Embryonic facial prominence (tissue), 1 donor: ENCODE data around the gene SLC50A1.

Source experiments
- DNase-seq: peaks from one replicate; pipeline ENCODE4 v3.0.0-alpha.2; 2016; ENCODE audit errors: extremely low spot score

Gene SLC50A1

GRCh38 chr1:155184351-155184811, 48.7 kb downstream of the SLC50A1 start:
- no peak for DNase-seq

GRCh38 chr1:155184835-155185782, 49.5 kb downstream of the SLC50A1 start:
- no peak for DNase-seq

GRCh38 chr1:155185783-155186066, 50.1 kb downstream of the SLC50A1 start:
- DNase-seq, result no peak

- DNase-seq, result no peak
Observed at GRCh38 chr1:155186067-155186793, 50.6 kb downstream of the SLC50A1 start.

- DNase-seq, result no peak
Observed at GRCh38 chr1:155186794-155187455, 51.3 kb downstream of the SLC50A1 start.

GRCh38 chr1:155187456-155187891, 51.8 kb downstream of the SLC50A1 start:
- no peak for DNase-seq

- no peak for DNase-seq
Observed at GRCh38 chr1:155188268-155188667, 52.6 kb downstream of the SLC50A1 start.
